HG02870 (cell line): ENCODE results near the gene OLFM1.
"Not testable (repeated sequence)": the region's sequence is repeated elsewhere in the genome, so short reads cannot be mapped to it uniquely, and the experiment has no call there.

Experiments used
- ATAC-seq: cut with Tn5 transposase; IDR thresholded peaks from one replicate; pipeline ENCODE4 v1.9.1; 2021; ENCODE audit warnings: mild to moderate bottlenecking, moderate library complexity; ENCODE audit not compliant: unreplicated experiment

OLFM1 gene

DNA sequence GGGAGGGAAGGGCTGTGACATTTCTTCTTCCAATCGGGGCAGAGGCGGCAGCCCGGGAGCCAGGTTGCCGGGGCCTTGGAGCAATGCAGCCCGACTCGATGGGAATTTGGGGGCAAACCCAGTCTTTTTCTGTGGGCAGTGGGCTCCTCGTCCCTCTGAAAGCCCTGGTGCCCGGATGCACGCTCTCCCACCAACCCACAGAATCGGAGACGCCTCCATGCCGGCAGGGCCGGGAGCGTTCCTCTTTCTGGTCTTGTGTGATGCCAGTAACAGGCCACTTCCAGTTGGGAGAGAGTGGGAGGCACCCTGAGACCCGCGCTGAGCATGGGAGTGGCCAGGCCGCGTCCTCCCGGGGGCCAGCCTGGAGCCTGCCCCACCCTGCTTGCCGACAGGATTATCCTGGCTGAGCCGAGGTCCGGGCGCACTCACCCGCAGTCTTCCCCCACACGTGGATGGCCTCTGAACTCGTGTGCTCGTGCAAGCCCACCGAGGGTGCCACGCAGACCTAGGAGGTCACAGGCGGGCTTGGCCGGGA lies 17.8 kb downstream of the OLFM1 start:
- no peak for ATAC-seq

DNA sequence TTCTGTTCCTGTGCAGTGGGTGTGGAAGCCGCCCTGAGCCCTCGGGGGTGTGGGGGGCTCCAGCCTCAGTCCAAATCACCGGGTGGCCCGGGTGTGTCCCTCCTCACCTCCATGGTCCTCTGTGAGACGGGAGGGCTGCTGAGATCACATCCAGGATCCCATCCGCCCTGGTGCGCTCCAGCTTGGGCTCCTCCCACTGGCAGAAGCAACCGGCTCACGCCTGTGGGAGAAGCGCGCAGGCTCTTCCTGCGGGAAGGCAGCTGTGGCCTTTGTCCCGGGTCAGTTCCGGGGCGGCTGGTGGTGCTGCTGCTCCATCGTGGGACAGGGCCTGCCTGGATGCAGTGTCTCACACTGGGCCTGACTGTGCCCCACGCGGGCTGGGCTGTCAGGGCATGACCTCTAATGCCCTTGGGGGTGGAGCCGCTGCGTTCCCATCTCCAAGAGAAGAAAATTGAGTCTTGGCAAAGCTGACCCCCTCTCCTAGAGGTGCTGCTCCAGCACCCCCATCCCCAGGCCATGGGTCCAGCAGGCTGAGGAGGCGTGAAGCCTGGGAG lies 18.5 kb downstream of the OLFM1 start:
- ATAC-seq, result no peak

DNA sequence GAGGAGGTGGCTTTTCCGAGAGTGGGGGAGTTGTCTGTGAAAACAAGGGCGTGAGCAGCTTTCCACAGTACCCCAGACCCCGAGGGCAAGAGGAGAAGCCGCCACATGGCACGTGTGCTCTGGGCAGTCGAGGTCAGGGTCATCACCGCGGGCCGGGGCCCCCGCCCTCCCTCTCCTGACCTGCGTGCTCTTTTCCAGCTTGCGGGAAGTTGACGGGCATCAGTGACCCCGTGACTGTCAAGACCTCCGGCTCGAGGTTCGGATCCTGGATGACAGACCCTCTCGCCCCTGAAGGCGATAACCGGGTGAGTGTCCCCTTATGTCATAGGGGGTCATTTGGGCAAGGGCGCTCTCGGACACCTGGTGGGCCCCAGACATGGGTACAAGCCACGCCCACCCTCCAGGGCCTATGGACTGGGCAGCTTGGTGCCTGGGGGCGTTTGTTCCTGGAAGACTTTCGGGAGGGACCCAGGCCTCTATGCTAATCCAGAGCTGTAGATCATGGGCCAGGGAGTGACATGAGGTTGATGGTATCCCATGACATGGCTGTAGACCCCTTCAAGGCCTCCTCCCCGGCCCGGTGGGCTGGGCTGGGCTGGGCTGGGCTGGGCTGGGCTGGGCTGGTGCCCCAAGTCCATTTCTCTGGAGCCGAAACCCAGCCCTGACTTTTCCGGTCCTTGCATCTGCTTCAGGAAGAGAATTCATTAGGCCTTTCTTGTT lies 19.2 kb downstream of the OLFM1 start:
- ATAC-seq, result no peak

DNA sequence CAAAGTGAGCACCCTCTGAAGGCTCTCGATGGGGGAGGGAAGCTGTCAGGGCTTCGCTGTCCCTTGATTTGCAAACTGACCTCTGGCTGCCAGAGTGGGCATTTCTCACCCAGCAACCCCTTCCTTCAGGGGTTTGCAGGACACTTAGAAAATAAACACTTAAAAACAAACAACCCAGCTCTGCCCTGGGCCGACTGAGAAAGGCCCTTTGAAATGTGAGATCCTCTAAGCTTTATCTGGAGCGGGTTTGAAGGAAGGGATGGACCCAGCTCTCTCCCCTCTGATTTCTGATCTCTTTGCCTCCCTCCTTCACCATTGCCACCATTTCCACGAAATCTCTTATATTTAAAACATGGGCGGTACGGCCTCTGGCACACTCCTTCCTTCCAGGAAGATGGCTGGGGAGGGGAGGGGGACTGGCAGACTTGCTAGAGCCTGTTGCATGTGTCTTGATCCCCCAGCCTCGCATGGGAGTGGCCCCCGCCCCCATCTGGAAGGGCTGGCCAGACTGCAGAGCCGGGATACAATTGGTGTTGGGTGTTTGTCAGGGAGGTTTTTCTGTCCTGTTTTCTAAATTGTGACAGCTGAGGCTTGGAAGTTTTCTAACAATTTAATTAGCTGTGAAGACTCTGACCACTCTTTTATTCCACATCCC lies 20.2 kb downstream of the OLFM1 start:
- no peak for ATAC-seq

DNA sequence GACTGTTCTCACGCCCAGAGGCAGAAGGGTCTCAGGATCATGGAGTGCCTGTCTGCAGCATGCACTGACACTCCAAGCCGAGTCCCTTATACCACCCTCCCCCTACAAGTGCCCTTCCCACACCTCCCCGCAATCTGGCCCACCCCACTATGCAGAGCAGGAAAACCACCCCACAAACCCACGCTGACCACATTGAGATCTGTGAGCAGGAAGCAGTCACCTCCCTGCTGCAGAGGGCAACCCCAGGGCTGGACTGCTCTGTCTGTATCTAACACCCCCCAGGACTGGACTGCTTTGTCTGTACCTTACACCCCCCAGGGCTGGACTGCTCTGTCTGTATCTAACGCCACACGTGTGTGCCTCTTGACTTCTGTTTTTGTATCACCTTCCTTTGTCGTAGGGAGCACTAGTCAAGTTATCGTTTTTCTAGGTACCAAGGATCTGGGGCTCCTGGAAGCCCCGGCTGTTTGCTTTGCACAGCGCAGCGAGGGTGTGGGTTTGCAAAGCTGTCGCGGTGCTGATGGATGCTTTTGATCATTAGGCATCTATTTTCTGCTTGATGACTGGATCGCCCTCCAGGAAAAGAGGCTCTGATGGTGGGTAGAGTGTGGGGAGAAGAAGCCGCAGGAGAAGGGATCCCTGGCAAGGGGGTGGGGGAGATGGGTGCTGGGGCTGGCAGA lies 21.5 kb downstream of the OLFM1 start:
- no peak for ATAC-seq

DNA sequence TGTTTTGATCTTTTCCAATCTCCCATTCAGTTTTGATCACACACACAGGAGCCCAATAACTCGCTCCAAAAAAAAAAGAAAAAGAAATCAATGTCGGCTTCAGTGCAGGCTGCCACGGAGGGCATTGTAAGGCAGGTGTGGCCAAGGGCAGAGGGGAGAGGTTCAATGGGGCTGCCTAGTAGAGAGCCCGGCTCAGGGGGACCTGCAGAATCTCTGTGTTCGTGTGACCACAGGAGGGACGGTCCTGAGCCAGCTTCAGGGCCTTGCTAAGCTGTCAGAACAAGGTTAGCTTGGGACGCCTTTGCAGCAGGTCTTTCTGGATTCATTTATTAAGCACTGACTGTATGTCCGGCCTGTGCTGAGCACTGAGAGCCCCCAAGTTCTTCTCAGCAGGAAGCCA lies 22.2 kb downstream of the OLFM1 start:
- no peak for ATAC-seq

DNA sequence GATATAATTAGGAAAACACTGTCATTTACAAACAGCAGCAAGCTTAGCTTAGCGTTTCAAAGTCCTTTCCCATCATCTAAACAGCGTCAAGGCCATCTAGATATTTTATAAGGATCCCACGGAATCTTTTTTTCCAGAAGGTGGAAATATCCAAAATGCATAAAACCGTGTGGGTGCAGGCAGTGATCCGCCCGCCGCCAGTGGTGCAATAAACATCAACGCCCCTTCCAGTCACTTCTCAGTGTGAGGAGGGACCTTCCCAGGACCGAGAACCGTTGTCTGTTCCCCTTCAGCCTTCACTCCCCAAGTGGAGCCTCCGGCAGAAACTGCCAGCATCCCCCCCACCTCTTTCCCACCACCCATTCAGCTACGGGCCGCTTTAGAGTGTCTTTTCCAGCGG lies 22.9 kb downstream of the OLFM1 start:
- no peak for ATAC-seq

DNA sequence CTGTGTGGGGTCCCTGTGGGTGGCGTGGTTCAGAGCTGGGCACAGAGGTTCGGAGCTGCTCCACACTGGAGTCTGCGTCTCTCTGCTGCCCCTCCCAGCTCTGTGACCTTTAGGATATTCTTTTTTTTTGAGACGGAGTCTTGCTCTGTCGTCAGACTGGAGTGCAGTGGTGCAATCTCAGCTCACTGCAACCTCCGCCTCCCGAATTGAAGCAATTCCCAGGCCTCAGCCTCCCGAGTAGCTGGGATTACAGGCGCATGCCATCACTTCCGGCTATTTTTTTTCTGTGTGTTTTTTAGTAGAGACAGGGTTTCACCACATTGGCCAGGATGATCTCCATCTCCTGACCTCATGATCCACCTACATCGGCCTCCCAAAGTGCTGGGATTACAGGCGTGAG lies 24.1 kb downstream of the OLFM1 start:
- not testable (repeated sequence) for ATAC-seq

DNA sequence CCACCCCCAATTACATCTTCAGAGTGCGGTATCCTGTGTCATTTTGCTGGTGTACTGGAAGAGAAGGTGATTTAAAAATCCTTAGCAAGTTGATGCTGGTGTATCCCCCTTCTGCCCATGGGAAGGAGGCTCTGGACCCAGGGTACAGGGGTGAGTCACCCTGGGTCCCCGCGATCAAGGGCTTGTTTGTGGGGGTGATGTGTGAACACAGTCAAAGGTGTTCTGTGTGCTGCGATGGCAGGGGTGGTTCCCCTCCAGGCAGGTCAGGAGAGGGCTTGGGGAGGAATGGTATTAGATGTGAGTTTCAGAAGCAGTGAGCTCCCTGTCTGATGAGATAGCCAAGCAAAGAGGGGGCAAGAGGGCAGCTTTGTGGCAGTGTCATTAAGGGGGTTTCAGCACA lies 28.9 kb downstream of the OLFM1 start:
- no peak for ATAC-seq

DNA sequence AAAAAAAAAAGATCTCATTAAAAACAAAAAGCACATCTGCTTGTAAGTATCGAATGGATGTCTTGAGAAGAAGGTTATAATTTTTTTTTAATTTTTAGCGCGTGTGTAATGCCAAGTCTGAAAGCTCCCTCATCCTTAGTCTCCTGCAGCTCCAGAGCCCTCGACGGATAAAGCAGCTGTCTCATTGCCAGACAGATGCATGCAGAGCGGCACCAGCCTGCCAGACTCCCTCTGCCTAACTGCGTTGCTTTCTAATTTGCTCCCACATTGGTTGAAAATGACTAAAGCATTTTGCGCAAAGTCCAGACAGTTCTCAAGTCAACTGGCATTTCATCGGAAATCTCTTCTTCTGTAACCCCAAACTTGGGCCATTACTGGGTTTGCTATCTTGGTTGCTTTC lies 29.4 kb downstream of the OLFM1 start:
- ATAC-seq, result no peak

DNA sequence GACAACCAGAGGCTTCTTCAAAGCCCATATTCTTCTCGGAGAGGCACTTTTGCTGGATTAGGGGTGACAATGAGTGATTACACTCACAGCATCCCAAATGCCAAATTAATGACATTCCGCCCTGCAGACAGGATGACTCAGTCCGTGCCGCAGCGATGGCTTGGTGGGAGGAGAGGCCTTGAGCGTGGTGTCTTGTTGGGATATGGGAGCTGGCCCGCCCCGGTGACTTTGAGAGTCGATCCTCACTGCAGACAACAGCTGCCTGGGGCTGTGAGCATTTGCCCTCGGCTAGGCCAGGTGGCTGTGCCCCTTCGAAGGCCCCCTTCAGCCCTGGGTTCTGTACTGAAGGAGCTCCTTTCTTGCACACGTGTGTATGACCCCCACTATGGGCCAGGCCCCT lies 29.8 kb downstream of the OLFM1 start:
- no peak for ATAC-seq

DNA sequence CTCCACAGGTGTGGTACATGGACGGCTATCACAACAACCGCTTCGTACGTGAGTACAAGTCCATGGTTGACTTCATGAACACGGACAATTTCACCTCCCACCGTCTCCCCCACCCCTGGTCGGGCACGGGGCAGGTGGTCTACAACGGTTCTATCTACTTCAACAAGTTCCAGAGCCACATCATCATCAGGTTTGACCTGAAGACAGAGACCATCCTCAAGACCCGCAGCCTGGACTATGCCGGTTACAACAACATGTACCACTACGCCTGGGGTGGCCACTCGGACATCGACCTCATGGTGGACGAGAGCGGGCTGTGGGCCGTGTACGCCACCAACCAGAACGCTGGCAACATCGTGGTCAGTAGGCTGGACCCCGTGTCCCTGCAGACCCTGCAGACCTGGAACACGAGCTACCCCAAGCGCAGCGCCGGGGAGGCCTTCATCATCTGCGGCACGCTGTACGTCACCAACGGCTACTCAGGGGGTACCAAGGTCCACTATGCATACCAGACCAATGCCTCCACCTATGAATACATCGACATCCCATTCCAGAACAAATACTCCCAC lies 32.1 kb downstream of the OLFM1 start:
- ATAC-seq, result no peak

DNA sequence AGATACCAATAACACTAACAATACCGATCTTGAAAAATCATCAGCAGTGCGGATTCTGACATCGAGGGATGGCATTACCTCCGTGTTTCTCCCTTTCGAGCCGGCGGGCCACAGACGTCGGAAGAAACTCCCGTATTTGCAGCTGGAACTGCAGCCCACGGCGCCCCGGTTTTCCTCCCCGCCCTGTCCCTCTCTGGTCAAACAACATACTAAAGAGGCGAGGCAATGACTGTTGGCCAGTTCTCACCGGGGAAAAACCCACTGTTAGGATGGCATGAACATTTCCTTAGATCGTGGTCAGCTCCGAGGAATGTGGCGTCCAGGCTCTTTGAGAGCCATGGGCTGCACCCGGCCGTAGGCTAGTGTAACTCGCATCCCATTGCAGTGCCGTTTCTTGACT lies 32.8 kb downstream of the OLFM1 start:
- no peak for ATAC-seq

DNA sequence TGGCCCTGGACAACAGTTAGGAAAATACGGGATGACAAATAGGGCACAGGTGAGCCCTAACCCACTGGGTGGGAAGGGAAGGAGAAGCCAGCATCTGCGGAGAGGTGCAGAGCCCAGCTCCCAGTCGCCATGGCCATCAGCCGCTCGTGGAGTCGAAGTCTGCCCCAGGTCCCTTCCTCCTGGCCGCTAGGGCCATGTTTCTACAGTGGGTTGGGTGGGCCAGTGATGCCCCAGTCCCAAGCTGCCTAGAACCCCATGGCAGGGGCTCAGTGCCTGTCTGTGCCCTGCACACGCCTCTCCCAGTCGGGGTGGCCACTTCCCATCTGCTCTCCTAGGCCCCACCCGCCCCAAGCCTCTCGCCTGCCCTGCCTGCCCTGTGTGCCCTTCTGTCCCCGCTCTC lies 34.8 kb downstream of the OLFM1 start:
- ATAC-seq, result no peak

DNA sequence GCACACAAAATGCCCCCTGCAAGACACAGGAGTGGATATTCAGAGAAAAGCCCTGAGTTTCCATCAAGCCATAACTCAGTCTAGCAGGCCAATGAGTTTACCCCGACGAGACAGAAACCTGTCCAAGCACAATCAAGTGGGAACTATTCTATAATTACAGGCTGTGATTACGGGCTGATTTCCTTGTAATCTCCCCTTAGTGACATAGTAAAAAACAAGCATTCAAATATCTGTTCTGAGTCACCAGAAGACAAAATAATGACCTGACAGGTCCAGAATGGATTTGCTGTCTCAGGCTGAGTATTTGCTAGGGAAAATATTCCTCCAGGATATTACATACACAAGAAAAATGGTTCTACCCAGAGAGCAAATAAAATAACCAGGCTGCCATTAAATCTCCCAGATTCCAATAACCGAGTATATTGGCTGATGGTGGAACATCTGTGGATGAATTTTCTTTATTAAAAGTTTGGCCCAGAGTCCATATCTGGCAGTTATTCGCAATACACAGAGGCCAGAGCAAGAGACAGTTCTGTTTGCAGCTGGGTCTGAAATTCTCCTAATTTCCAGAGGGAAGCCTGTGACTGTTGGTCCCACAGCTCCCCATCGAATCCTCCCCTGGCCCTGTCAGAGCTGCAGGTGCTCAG lies 35.8 kb downstream of the OLFM1 start:
- no peak for ATAC-seq

DNA sequence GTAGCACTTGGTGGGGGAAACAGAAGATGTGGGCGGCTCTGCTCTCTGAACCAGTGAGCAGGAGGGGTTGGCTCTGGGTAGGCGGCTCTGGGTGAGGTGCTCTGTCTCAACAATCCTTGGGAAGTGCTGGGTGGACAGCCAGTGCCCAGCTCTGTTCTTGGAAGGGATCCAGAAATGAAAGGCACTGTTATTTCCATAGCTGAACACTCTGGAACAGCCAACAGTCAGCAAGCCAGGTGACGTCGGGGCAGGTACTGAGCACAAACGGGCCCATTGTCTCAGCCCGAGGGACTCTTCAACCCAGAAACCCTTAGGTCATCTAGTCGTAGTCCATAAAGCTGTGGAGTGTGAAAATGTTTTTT lies 36.3 kb downstream of the OLFM1 start:
- ATAC-seq, result no peak

DNA sequence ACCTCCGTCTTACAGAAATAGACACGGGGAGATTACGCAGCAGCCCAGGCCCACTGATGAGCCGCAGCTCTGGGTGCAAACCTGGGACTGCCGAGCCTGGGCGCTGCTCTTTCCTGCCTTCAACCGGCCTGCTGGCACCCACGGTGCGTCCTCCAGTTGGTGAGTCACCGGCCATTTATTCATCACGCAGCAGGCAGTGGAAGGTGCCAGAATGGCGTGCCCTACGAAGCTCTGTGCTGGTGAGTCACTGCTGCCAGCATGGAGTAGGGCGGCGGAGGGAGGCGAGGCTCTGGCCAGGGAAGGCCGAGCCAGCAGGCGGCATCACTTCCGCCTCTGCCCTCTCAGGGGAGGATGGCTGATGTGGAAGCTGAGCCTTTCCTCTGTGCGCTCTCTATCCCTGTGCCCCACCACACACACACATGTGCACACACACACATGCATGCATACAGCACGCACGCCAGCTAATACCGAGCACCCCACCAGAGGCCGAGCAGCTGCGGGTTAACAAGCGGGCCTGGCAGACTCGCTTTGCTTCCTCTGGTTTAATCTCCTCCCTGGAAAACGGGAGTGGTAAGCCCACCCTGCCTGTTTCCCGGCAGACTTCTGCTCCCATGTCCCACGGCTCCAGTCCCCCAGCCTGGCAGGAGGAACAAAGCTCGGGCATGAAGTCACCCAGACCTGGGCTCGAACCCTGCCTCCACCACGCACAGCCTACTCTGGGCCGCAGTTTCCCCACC lies 39.2 kb downstream of the OLFM1 start:
- no peak for ATAC-seq

DNA sequence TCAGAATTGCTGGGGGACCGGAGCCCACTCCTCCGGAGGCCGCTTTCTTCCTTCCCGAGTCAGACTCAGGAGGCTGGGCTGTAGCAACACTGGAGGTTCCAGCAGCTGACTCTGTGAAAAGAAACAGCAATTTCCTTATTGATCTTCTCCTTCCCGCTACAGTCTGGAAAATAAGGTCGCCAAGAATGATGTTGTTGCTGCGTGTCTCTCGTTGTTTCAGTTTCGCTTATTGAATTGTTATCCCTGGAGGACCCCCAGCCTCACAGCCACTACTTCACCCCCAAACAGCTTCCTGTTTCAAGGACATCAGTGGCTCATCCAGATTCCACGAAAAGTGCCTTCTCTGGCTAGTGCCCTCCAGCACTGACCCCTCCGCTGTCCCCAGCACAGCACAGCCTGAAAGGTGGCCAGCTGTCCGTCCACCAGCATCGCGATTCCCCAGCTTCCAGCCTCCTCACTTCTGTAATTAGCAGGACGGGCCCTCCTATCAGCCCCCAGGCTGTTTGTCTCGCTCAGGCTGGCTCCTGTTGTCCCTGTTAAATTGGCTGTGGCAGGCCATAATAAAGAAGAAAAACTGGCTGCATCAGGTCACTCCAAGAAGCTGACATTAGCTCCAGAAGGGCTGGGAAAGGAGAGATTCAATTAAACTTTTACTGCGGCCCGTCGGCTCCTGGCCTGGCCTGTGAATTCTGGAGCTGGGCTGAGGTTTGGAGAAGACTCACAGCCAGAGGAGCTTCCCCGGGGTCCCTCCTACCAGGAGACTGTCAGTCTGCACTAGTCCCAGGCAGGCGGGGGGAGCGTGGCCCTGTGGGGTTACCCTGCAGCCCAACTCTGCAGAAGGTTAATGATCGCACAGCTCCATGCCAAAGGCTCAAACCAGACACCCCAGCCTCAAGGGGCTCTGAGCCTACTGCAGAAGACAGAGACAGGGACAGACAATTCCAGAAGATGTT lies 40.5 kb downstream of the OLFM1 start:
- ATAC-seq, result no peak

DNA sequence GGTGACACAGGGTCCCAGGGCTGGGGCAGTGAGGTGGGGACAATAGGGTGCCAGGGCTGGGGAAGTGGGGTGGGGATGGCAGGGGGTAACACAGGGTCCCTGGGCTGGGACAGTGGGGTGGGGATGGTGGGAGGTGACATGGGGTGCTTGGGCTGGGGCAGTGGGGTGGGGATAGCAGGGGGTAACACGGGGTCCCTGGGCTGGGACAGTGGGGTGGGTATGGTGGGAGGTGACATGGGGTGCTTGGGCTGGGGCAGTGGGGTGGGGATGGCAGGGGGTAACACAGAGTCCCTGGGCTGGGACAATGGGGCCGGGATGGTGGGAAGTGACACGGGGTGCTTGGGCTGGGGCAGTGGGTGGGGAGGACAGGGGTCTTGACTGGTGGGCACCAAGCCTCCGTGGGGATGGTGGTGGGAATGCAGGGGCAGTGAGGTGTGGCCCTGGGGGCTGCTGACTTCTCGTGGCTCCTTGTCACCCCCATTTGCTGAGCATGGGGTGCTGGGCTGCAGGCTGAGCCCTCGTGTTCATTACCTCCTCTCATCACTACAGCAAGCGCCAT lies 41.7 kb downstream of the OLFM1 start:
- no peak for ATAC-seq
